ENCODE data around the gene FGD6. TPM values are rescaled to one million over a fixed set of nuclear protein-coding genes. Genes with fewer than 3 reads are reported as not detected.
"Not testable (repeated sequence)": the region's sequence is repeated elsewhere in the genome, so short reads cannot be mapped to it uniquely, and the experiment has no call there.

The FGD6 gene
- total and polyA plus RNA-seq, 7 donors = 4.2 to 56.6 (median 40.2) TPM

- 76 to 91% methylated on average over 2 of the region's 2 CpGs for WGBS, 2 donors
- no peaks in the 10 kb centered on the region for H3K9me3 ChIP-seq
- intact Hi-C loops (cut with DNase I) = no loop called here
- H3K27ac ChIP-seq = peak overlapping the region in 2 of 4 donors; percentile 9 to 75
- H3K36me3 ChIP-seq = peaks cover 0 to 20% (median 0%) of the 10 kb centered on the region in 4 donors
- peaks cover 0 to 17% (median 12%) of the 10 kb centered on the region in 4 donors for H3K4me1 ChIP-seq
- no peaks in the 10 kb centered on the region for H3K27me3 ChIP-seq
- TF ChIP-seq POLR2A (IDR thresholded peaks at IDR 0.05) = no peak
- TF ChIP-seq POLR2AphosphoS5 (IDR thresholded peaks at IDR 0.05) = no peak
- TF ChIP-seq EP300 (IDR thresholded peaks at IDR 0.05) = no peak
- DNase-seq = no peak
- H3K4me3 ChIP-seq = no peak overlapping the region
Observed at GRCh38 chr12:95142431-95143151, 74.7 kb downstream of the FGD6 start.

- no peak overlapping the region for H3K4me3 ChIP-seq
- no peak for DNase-seq
- 90 to 95% methylated on average over 4 of the region's 4 CpGs for WGBS, 2 donors
- H3K9me3 ChIP-seq = no peaks in the 10 kb centered on the region
- no peaks in the 10 kb centered on the region for H3K27me3 ChIP-seq
- H3K36me3 ChIP-seq = peaks cover 0 to 33% (median 3%) of the 10 kb centered on the region in 4 donors
- TF ChIP-seq POLR2A (IDR thresholded peaks at IDR 0.05) (no peak), POLR2AphosphoS5 (IDR thresholded peaks at IDR 0.05) (no peak)
- intact Hi-C loops (cut with DNase I) = no loop called here
- no peak overlapping the region for H3K27ac ChIP-seq
- peaks cover 0 to 17% (median 12%) of the 10 kb centered on the region in 4 donors for H3K4me1 ChIP-seq
Observed at GRCh38 chr12:95141310-95141709, 76.0 kb downstream of the FGD6 start.

DNA sequence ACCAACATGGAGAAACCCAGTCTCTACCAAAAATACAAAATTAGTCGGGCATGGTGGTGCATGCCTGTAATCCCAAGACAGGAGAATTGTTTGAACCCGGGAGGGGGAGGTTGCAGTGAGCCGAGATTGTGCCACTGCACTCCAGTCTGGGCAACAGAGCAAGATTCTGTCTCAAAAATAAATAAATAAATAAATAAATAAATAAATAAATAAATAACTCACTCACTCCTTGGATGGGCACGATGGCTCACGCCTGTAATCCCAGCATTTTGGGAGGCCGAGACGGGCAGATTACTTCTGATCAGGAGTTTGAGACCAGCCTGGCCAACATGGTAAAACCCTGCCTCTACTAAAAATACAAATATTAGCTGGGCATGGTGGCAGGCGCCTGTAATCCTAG, 79.2 kb downstream of the FGD6 start:
- intact Hi-C loops (cut with DNase I); H3K9me3 ChIP-seq; H3K27me3 ChIP-seq; H3K27ac ChIP-seq; DNase-seq; H3K4me1 ChIP-seq; H3K4me3 ChIP-seq: not testable (repeated sequence)
- peaks cover 4 to 63% (median 10%) of the 10 kb centered on the region in 4 donors for H3K36me3 ChIP-seq
- 96 to 98% methylated on average over 8 of the region's 8 CpGs for WGBS, 2 donors

- no peaks in the 10 kb centered on the region for H3K4me1 ChIP-seq
- no peak overlapping the region for H3K27ac ChIP-seq
- 35 to 67% methylated on average over 1 of the region's 1 CpG for WGBS, 2 donors
- TF ChIP-seq CTCF (IDR thresholded peaks at IDR 0.05) (no peak), POLR2AphosphoS5 (IDR thresholded peaks at IDR 0.05) (no peak), EP300 (IDR thresholded peaks at IDR 0.05) (no peak), POLR2A (IDR thresholded peaks at IDR 0.05) (no peak)
- H3K4me3 ChIP-seq = no peak overlapping the region
- no peak for DNase-seq
- H3K36me3 ChIP-seq = peaks cover 4 to 75% (median 10%) of the 10 kb centered on the region in 4 donors
- no peaks in the 10 kb centered on the region for H3K9me3 ChIP-seq
- intact Hi-C loops (cut with DNase I) = no loop called here
- H3K27me3 ChIP-seq = no peaks in the 10 kb centered on the region
Observed at GRCh38 chr12:95136598-95136997, 80.7 kb downstream of the FGD6 start.

DNA sequence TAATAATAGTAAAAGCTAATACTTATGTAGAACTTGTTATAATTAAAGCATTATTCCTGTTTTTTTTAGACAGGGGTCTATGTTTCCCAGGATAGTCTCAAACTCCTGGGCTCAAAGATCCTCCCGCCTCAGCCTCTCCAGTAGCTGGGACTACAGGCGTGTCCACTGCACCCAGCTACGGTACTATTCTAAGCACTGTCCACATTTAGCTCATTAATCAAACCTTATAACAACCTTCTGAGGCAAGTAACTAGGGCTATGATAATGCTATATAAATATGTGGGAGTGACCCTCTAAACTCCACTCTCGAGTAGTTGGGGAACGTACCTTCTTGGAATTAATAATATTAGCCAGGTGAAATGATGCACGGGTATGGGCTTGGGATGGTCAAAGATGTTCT, 83.2 kb downstream of the FGD6 start:
- H3K27me3 ChIP-seq = no peaks in the 10 kb centered on the region
- no peak for DNase-seq
- TF ChIP-seq CTCF (IDR thresholded peaks at IDR 0.05) = no peak
- no peak for TF ChIP-seq POLR2AphosphoS5 (IDR thresholded peaks at IDR 0.05)
- H3K36me3 ChIP-seq = peaks cover 4 to 58% (median 10%) of the 10 kb centered on the region in 4 donors
- no peaks in the 10 kb centered on the region for H3K9me3 ChIP-seq
- 97% methylated on average over 6 of the region's 6 CpGs for WGBS, 2 donors
- no peaks in the 10 kb centered on the region for H3K4me1 ChIP-seq
- no peak overlapping the region for H3K27ac ChIP-seq
- no peak overlapping the region for H3K4me3 ChIP-seq
- intact Hi-C loops (cut with DNase I) = no loop called here

DNA sequence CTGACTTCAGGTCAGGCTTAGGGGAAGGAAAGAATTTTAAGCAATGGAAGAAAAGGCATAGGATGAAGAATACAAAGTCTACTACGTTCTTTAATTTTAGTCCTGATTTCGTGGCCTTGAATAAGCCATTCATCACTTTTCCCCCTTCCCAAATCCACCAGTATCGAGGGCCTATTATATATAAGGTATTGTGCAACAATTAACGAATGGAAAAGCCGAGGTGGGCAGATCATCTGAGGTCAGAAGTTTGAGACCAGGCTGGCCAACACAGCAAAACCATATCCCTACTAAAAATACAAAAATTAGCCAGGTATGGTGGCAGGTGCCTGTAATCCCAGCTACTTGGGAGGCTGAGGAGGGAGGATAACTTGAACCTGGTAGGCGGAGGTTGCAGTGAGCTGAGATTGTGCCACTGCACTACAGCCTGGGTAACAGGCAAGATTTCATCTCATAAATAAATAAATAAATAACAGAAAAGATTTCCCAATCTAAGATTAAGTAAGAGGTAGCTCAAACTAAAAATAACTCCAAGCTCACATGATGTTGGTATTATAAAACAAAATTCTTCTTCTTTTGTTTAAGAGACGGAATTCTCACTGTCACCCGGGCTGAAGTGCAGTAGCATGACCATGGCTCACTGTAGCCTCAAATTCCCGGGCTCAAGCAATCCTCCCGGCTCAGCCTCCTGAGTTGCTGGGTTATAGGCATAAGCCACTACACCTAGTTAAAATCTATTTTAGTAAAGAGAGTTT, 85.5 kb downstream of the FGD6 start:
- no peak for TF ChIP-seq POLR2A (IDR thresholded peaks at IDR 0.05)
- TF ChIP-seq CTCF (IDR thresholded peaks at IDR 0.05) = no peak
- no peak for TF ChIP-seq POLR2AphosphoS5 (IDR thresholded peaks at IDR 0.05)
- TF ChIP-seq EP300 (IDR thresholded peaks at IDR 0.05) = no peak
- Histone ChIP-seq H3K36me3 (peaks cover 4 to 57% (median 8%) of the 10 kb centered on the region in 4 donors), H3K4me1 (no peaks in the 10 kb centered on the region), H3K27me3 (no peaks in the 10 kb centered on the region), H3K27ac (no peak overlapping the region), H3K9me3 (no peaks in the 10 kb centered on the region), H3K4me3 (no peak overlapping the region)
- WGBS, 2 donors = 82 to 89% methylated on average over 10 of the region's 10 CpGs
- no peak for DNase-seq
- intact Hi-C loops (cut with DNase I) = no loop called here

Data from sigmoid colon (tissue), 7 donors.